ENCODE data around the gene TK2. TPM values are rescaled to one million over a fixed set of nuclear protein-coding genes. Genes with fewer than 3 reads are reported as not detected.

The TK2 gene
- total RNA-seq, 1 donor from 2014 or later: 25.2 TPM

- peaks cover 1% of the 10 kb centered on the region for H3K36me3 ChIP-seq (ENCODE audit: control insufficient read depth, insufficient read depth, low read length)
- H3K27me3 ChIP-seq (ENCODE audit: control insufficient read depth, insufficient read depth, low read length): no peaks in the 10 kb centered on the region
- no peak overlapping the region for H3K4me3 ChIP-seq (ENCODE audit: low read depth, low read length)
- TF ChIP-seq, protein P1, sequence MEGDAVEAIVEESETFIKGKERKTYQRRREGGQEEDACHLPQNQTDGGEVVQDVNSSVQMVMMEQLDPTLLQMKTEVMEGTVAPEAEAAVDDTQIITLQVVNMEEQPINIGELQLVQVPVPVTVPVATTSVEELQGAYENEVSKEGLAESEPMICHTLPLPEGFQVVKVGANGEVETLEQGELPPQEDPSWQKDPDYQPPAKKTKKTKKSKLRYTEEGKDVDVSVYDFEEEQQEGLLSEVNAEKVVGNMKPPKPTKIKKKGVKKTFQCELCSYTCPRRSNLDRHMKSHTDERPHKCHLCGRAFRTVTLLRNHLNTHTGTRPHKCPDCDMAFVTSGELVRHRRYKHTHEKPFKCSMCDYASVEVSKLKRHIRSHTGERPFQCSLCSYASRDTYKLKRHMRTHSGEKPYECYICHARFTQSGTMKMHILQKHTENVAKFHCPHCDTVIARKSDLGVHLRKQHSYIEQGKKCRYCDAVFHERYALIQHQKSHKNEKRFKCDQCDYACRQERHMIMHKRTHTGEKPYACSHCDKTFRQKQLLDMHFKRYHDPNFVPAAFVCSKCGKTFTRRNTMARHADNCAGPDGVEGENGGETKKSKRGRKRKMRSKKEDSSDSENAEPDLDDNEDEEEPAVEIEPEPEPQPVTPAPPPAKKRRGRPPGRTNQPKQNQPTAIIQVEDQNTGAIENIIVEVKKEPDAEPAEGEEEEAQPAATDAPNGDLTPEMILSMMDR (IDR thresholded peaks at IDR 0.05; ENCODE audit: insufficient read depth, low read length, poor library complexity, severe bottlenecking): no peak
- DNase-seq (ENCODE audit: low read depth): peak; percentile 94
These were observed 10.1 kb downstream of the TK2 start for GRCh38 chr16:66539623-66540469.

GRCh38 chr16:66538910-66539309 is 11.0 kb downstream of the TK2 start:
- Histone ChIP-seq H3K36me3 (ENCODE audit: control insufficient read depth, insufficient read depth, low read length) (peaks cover 3% of the 10 kb centered on the region), H3K4me3 (ENCODE audit: low read depth, low read length) (no peak overlapping the region)

DNA sequence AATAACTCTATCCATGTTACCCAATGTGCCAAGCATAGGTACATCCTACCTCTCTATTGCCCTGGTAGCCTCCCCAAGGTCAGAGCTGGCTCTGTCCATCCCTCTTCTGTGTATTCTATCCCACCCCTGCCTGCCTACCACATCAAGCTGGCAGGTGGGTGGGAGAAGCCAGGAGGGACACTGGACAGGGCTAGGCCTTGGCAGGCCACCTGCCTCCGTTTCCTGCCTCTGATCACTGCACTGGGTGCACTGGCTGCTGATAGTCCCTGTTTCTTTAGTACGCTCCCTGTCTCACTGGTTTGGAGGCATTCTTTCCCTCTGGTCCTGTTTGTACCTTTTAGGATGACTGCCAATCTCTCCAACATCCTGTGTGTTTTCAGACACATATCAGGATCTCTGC is 12.7 kb downstream of the TK2 start:
- no peak for DNase-seq (ENCODE audit: low read depth)
- H3K4me3 ChIP-seq (ENCODE audit: low read depth, low read length): no peak overlapping the region
- H3K27me3 ChIP-seq (ENCODE audit: control insufficient read depth, insufficient read depth, low read length): no peaks in the 10 kb centered on the region
- TF ChIP-seq, protein P1 (IDR thresholded peaks at IDR 0.05; ENCODE audit: insufficient read depth, low read length, poor library complexity, severe bottlenecking): no peak
- peaks cover 3% of the 10 kb centered on the region for H3K36me3 ChIP-seq (ENCODE audit: control insufficient read depth, insufficient read depth, low read length)

More at GRCh38 chr16:66538910-66539309, 11.0 kb downstream of the TK2 start:
- DNase-seq (ENCODE audit: low read depth): no peak
- no peaks in the 10 kb centered on the region for H3K27me3 ChIP-seq (ENCODE audit: control insufficient read depth, insufficient read depth, low read length)
- TF ChIP-seq, protein P1 (IDR thresholded peaks at IDR 0.05; ENCODE audit: insufficient read depth, low read length, poor library complexity, severe bottlenecking): no peak

GRCh38 chr16:66536525-66536924 is 13.4 kb downstream of the TK2 start:
- TF ChIP-seq, protein P1 (IDR thresholded peaks at IDR 0.05; ENCODE audit: insufficient read depth, low read length, poor library complexity, severe bottlenecking): no peak
- no peaks in the 10 kb centered on the region for H3K27me3 ChIP-seq (ENCODE audit: control insufficient read depth, insufficient read depth, low read length)
- DNase-seq (ENCODE audit: low read depth): no peak
- H3K36me3 ChIP-seq (ENCODE audit: control insufficient read depth, insufficient read depth, low read length): peaks cover 3% of the 10 kb centered on the region
- no peak overlapping the region for H3K4me3 ChIP-seq (ENCODE audit: low read depth, low read length)

DNA sequence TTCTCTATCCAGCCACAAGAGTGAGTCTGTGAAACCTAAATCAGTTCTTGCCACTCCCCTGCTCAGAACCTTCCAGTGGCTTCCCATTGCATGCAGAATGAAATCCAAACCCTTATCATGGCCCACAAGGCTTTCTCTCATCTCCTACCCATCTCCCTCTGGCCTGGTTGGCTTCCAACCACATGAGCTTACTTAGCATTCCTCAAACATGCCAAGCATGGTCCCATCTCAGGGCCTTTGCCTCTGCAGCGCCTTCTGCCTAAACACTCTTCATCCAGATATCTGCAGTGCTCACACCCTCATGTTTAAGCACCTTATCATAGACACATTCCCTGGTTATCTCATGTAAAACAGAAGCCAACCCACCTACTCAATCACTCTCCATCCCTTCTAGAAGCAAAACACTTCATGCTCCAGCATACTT is 15.5 kb downstream of the TK2 start:
- TF ChIP-seq, protein P1 (IDR thresholded peaks at IDR 0.05; ENCODE audit: insufficient read depth, low read length, poor library complexity, severe bottlenecking): no peak
- peaks cover 3% of the 10 kb centered on the region for H3K36me3 ChIP-seq (ENCODE audit: control insufficient read depth, insufficient read depth, low read length)
- no peak for DNase-seq (ENCODE audit: low read depth)

More for the DNA sequence above, 15.5 kb downstream of the TK2 start:
- Histone ChIP-seq H3K27me3 (ENCODE audit: control insufficient read depth, insufficient read depth, low read length) (no peaks in the 10 kb centered on the region), H3K4me3 (ENCODE audit: low read depth, low read length) (no peak overlapping the region)

Measured in kidney epithelial cell (primary cell).